GM23338 (cell line): ENCODE measurements around the gene RNF150. TPM values are rescaled to one million over a fixed set of nuclear protein-coding genes. Genes with fewer than 3 reads are reported as not detected.

Experiments used
- ATAC-seq: fragments of 200-7000 bp; cut with Tn5 transposase; 3 replicates; pipeline ENCODE4 v1.9.1; 2020
- DNase-seq: peaks from one replicate; pipeline ENCODE4 v3.0.0-alpha.2; 2015; ENCODE audit warnings: low spot score
- H2AFZ ChIP-seq: fragments of 200-600 bp; sonication (generic); 2 replicates; pipeline ENCODE4 v1.8.0; 2016; ENCODE audit warnings: antibody characterized with exemption, mild to moderate bottlenecking, moderate library complexity
- H3F3A ChIP-seq: fragments of 200-600 bp; sonication (generic); replicated peaks from 2 replicates; pipeline ENCODE4 v1.8.0; 2017; ENCODE audit warnings: antibody characterized with exemption, mixed run types, low read depth
- H3K27ac ChIP-seq: fragments of 200-600 bp; sonication (generic); 2 replicates; pipeline ENCODE4 v1.6.1; 2016; ENCODE audit warnings: low read depth
- H3K27me3 ChIP-seq: fragments of 200-600 bp; sonication (generic); 2 replicates; pipeline ENCODE4 v1.8.0; 2016; ENCODE audit warnings: mild to moderate bottlenecking, mixed run types, moderate library complexity; ENCODE audit not compliant: insufficient read depth
- H3K36me3 ChIP-seq: fragments of 200-600 bp; sonication (generic); 2 replicates; pipeline ENCODE4 v1.8.0; 2016; ENCODE audit warnings: mild to moderate bottlenecking; ENCODE audit not compliant: insufficient read depth
- H3K4me1 ChIP-seq: fragments of 200-600 bp; sonication (generic); 2 replicates; pipeline ENCODE4 v1.8.0; 2016; ENCODE audit warnings: mild to moderate bottlenecking, moderate library complexity; ENCODE audit not compliant: insufficient read depth
- H3K4me2 ChIP-seq: fragments of 200-600 bp; sonication (generic); 2 replicates; pipeline ENCODE4 v1.7.1; 2017; ENCODE audit warnings: mixed run types
- H3K4me3 ChIP-seq: fragments of 200-600 bp; sonication (generic); 2 replicates; pipeline ENCODE4 v1.6.1; 2016; ENCODE audit warnings: mixed run types
- H3K79me2 ChIP-seq: fragments of 200-600 bp; sonication (generic); replicated peaks from 2 replicates; pipeline ENCODE4 v1.8.0; 2017; ENCODE audit warnings: mild to moderate bottlenecking; ENCODE audit not compliant: insufficient read depth
- H3K9me2 ChIP-seq: fragments of 200-600 bp; sonication (generic); 2 replicates; pipeline ENCODE4 v1.8.0; 2017; ENCODE audit not compliant: insufficient read depth
- H4K20me1 ChIP-seq: fragments of 200-600 bp; sonication (generic); replicated peaks from 2 replicates; pipeline ENCODE4 v1.8.0; 2017; ENCODE audit warnings: mild to moderate bottlenecking; ENCODE audit not compliant: insufficient read depth
- H3K27ac Mint-ChIP-seq: 2 replicates; pipeline ENCODE4 v1.8.0; 2020; ENCODE audit warnings: inconsistent platforms, mild to moderate bottlenecking, moderate library complexity, mixed read lengths
- H3K27me3 Mint-ChIP-seq: 3 replicates; pipeline ENCODE4 v1.8.0; 2022; ENCODE audit warnings: low read depth, mild to moderate bottlenecking, moderate library complexity, mixed read lengths, inconsistent platforms; ENCODE audit not compliant: insufficient read depth, poor library complexity
- H3K36me3 Mint-ChIP-seq: 3 replicates; pipeline ENCODE4 v1.8.0; 2021; ENCODE audit warnings: low read depth, mild to moderate bottlenecking, inconsistent platforms, moderate library complexity, mixed read lengths
- H3K4me1 Mint-ChIP-seq: 3 replicates; pipeline ENCODE4 v1.8.0; 2020; ENCODE audit warnings: mild to moderate bottlenecking, inconsistent platforms, mixed read lengths
- H3K4me3 Mint-ChIP-seq: 3 replicates; pipeline ENCODE4 v1.8.0; 2021; ENCODE audit warnings: moderate library complexity, mild to moderate bottlenecking, inconsistent platforms, mixed read lengths
- H3K9me3 Mint-ChIP-seq: 3 replicates; pipeline ENCODE4 v1.8.0; 2020; ENCODE audit warnings: moderate library complexity, mild to moderate bottlenecking, inconsistent platforms, mixed read lengths
- ETS1 ChIP-seq: IDR thresholded peaks from 2 replicates; pipeline ENCODE4 v1.6.1; 2016; ENCODE audit warnings: antibody characterized with exemption
- EZH2 ChIP-seq: fragments of 200-600 bp; sonication (generic); IDR thresholded peaks from one replicate; pipeline ENCODE4 v1.8.0; 2017; ENCODE audit warnings: antibody characterized with exemption, mild to moderate bottlenecking, low read depth; ENCODE audit not compliant: unreplicated experiment
- REST ChIP-seq: IDR thresholded peaks from one replicate; pipeline ENCODE4 v1.6.1; 2018; ENCODE audit warnings: antibody characterized with exemption; ENCODE audit not compliant: unreplicated experiment
- ZNF114 ChIP-seq: fragments of 250-450 bp; sonication (Bioruptor Pico); IDR thresholded peaks from 2 replicates; pipeline ENCODE4 v1.5.0; 2020; ENCODE audit warnings: mild to moderate bottlenecking, moderate library complexity
- polyA plus RNA-seq: library from polyadenylated mRNA; unstranded; fragments of >200 nt; fragmentation: Nextera tagmentation; extraction: Ambion mirVana; gene quantifications from 2 replicates; pipeline ENCODE4 v1.2.1, GENCODE V29; 2016
- total RNA-seq: library from RNA; depleted of rRNA; stranded (reverse); fragments of >200 nt; shearing (Covaris generic); gene quantifications from 2 replicates; pipeline ENCODE4 v1.2.3, GENCODE V29; 2014
- TF ChIP-seq, protein P1 (sequence below): fragments of 250-450 bp; sonication (Bioruptor Pico); IDR thresholded peaks from 2 replicates; pipeline ENCODE4 v1.5.0; 2020; ENCODE audit warnings: mild to moderate bottlenecking, moderate library complexity
- TF ChIP-seq, protein P2 (sequence below), 2 experiments: fragments of 200-600 bp in 1 of 2; sonication (generic) in 1 of 2; conservative IDR thresholded peaks; 2 replicates each; pipeline versions ENCODE4 v1.5.1 to v1.6.1; 2016 to 2017; ENCODE audit warnings: antibody characterized with exemption in 2 of 2, low read depth in 2 of 2, mild to moderate bottlenecking in 2 of 2, moderate library complexity in 1 of 2

The RNF150 gene
- total and polyA plus RNA-seq, 2 experiments from 2014 or later: 1.3 to 6.1 TPM

DNA sequence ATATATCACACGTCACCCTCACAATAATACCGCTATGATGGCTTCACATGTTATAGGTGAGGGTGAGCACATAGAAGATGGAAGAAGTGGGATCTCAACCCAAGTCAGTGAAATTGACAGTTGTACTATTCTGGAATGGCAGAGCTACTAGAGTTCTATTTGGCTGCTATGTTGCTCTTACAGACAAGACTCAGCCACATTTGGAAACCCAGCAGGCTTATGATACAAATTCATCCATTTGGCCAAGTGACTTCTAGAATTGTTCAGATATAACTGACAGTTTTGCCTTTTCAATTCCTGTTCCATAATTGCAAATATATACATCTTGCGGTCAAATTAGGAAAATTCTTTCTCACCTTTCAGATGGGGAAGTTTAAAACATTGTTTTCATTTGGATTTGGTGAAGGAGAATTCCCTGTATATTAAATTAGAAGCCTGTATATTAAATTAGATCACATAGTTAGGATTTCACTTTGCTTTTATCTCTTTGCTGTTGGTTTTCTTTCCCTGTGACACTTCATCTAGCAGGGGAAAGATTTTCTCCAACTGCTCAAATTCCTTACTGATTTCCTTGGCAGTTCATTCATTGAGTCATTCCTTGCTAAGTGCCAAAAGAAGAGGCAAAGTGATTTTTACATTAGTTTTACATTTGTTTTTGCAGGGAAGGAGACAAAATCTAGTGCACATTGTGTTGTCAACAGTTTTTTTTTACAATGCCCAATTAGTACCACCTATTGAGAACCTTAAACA, 256.5 kb downstream of the RNF150 start:
- TF ChIP-seq ETS1 (no peak), EZH2 (no peak), ZNF114 (CRISPR knock-in tag) (no peak), REST (no peak)
- TF ChIP-seq, protein P1, sequence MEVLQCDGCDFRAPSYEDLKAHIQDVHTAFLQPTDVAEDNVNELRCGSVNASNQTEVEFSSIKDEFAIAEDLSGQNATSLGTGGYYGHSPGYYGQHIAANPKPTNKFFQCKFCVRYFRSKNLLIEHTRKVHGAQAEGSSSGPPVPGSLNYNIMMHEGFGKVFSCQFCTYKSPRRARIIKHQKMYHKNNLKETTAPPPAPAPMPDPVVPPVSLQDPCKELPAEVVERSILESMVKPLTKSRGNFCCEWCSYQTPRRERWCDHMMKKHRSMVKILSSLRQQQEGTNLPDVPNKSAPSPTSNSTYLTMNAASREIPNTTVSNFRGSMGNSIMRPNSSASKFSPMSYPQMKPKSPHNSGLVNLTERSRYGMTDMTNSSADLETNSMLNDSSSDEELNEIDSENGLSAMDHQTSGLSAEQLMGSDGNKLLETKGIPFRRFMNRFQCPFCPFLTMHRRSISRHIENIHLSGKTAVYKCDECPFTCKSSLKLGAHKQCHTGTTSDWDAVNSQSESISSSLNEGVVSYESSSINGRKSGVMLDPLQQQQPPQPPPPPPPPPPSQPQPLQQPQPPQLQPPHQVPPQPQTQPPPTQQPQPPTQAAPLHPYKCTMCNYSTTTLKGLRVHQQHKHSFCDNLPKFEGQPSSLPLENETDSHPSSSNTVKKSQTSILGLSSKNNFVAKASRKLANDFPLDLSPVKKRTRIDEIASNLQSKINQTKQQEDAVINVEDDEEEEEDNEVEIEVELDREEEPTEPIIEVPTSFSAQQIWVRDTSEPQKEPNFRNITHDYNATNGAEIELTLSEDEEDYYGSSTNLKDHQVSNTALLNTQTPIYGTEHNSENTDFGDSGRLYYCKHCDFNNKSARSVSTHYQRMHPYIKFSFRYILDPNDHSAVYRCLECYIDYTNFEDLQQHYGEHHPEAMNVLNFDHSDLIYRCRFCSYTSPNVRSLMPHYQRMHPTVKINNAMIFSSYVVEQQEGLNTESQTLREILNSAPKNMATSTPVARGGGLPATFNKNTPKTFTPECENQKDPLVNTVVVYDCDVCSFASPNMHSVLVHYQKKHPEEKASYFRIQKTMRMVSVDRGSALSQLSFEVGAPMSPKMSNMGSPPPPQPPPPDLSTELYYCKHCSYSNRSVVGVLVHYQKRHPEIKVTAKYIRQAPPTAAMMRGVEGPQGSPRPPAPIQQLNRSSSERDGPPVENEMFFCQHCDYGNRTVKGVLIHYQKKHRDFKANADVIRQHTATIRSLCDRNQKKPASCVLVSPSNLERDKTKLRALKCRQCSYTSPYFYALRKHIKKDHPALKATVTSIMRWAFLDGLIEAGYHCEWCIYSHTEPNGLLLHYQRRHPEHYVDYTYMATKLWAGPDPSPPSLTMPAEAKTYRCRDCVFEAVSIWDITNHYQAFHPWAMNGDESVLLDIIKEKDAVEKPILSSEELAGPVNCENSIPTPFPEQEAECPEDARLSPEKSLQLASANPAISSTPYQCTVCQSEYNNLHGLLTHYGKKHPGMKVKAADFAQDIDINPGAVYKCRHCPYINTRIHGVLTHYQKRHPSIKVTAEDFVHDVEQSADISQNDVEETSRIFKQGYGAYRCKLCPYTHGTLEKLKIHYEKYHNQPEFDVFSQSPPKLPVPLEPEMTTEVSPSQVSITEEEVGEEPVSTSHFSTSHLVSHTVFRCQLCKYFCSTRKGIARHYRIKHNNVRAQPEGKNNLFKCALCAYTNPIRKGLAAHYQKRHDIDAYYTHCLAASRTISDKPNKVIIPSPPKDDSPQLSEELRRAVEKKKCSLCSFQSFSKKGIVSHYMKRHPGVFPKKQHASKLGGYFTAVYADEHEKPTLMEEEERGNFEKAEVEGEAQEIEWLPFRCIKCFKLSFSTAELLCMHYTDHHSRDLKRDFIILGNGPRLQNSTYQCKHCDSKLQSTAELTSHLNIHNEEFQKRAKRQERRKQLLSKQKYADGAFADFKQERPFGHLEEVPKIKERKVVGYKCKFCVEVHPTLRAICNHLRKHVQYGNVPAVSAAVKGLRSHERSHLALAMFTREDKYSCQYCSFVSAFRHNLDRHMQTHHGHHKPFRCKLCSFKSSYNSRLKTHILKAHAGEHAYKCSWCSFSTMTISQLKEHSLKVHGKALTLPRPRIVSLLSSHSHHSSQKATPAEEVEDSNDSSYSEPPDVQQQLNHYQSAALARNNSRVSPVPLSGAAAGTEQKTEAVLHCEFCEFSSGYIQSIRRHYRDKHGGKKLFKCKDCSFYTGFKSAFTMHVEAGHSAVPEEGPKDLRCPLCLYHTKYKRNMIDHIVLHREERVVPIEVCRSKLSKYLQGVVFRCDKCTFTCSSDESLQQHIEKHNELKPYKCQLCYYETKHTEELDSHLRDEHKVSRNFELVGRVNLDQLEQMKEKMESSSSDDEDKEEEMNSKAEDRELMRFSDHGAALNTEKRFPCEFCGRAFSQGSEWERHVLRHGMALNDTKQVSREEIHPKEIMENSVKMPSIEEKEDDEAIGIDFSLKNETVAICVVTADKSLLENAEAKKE: no peak
- TF ChIP-seq, protein P2, sequence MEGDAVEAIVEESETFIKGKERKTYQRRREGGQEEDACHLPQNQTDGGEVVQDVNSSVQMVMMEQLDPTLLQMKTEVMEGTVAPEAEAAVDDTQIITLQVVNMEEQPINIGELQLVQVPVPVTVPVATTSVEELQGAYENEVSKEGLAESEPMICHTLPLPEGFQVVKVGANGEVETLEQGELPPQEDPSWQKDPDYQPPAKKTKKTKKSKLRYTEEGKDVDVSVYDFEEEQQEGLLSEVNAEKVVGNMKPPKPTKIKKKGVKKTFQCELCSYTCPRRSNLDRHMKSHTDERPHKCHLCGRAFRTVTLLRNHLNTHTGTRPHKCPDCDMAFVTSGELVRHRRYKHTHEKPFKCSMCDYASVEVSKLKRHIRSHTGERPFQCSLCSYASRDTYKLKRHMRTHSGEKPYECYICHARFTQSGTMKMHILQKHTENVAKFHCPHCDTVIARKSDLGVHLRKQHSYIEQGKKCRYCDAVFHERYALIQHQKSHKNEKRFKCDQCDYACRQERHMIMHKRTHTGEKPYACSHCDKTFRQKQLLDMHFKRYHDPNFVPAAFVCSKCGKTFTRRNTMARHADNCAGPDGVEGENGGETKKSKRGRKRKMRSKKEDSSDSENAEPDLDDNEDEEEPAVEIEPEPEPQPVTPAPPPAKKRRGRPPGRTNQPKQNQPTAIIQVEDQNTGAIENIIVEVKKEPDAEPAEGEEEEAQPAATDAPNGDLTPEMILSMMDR (conservative IDR thresholded peaks at IDR 0.05; ENCODE audit: low read depth in 2 of 2): no peak
- no peaks in the 10 kb centered on the region for H3K9me2 ChIP-seq
- H3K4me1 ChIP-seq: peaks cover 7% of the 10 kb centered on the region; the same call in 1 of the 2 replicates
- H3K36me3 ChIP-seq: no peaks in the 10 kb centered on the region
- H3K4me2 ChIP-seq: no peak overlapping the region
- H3F3A ChIP-seq: no peaks in the 10 kb centered on the region
- no peaks in the 10 kb centered on the region for H4K20me1 ChIP-seq
- H3K27ac ChIP-seq: no peak overlapping the region
- Mint-ChIP-seq H3K27me3 (no peaks in the 10 kb centered on the region), H3K4me1 (peaks cover 5% of the 10 kb centered on the region; the same call in 2 of the 3 replicates), H3K27ac (no peak overlapping the region), H3K9me3 (peaks cover 6% of the 10 kb centered on the region; the same call in 1 of the 3 replicates), H3K36me3 (no peaks in the 10 kb centered on the region), H3K4me3 (no peak overlapping the region)
- no peak overlapping the region for H2AFZ ChIP-seq
- ATAC-seq (no peak), DNase-seq (no peak)
- no peaks in the 10 kb centered on the region for H3K79me2 ChIP-seq
- no peak overlapping the region for H3K4me3 ChIP-seq
- H3K27me3 ChIP-seq: no peaks in the 10 kb centered on the region
